DMS153 treated with DMSO at 0.1 percent for 48 hours (cell line): Measurements from ENCODE around the gene LRRC75B.
"Not testable (repeated sequence)": the region's sequence is repeated elsewhere in the genome, so short reads cannot be mapped to it uniquely, and the experiment has no call there.

Experiments used
- DNase-seq: peaks from one replicate; lab custom pipeline; 2025; ENCODE audit not compliant: unreplicated experiment; lab: John Stamatoyannopoulos, UW

The LRRC75B gene

GRCh38 chr22:24602847-24603769 lies 10.2 kb upstream of the LRRC75B start, which contains the start of gene GGT1:
TSS of gene GGT1 (plus strand) at chr22:24603193. CDS start at chr22:24611082, 7,889 bp downstream.
- not testable (repeated sequence) for DNase-seq

- DNase-seq: not testable (repeated sequence)
Observed at GRCh38 chr22:24602105-24602749, 9.4 kb upstream of the LRRC75B start.

- peak; percentile 11 for DNase-seq
Observed at GRCh38 chr22:24601217-24602104, 8.6 kb upstream of the LRRC75B start.

- not testable (repeated sequence) for DNase-seq
Observed at GRCh38 chr22:24599958-24600715, 7.3 kb upstream of the LRRC75B start.

- DNase-seq: no peak
Observed at GRCh38 chr22:24599514-24599913, 6.6 kb upstream of the LRRC75B start.

GRCh38 chr22:24597076-24597475 lies 4.2 kb upstream of the LRRC75B start:
- DNase-seq: not testable (repeated sequence)

GRCh38 chr22:24595863-24596262 lies 3.0 kb upstream of the LRRC75B start:
- DNase-seq: no peak

GRCh38 chr22:24595228-24595627 lies 2.4 kb upstream of the LRRC75B start:
- DNase-seq: no peak

- no peak for DNase-seq
Observed at GRCh38 chr22:24594569-24595120, 1.8 kb upstream of the LRRC75B start.

- no peak for DNase-seq
Observed at GRCh38 chr22:24593836-24594568, 1.1 kb upstream of the LRRC75B start.

GRCh38 chr22:24593559-24593835 lies 624 bp upstream of the LRRC75B start:
- DNase-seq: not testable (repeated sequence)

- DNase-seq: no peak
Observed at GRCh38 chr22:24592058-24592850, 619 bp downstream of the LRRC75B start.

- DNase-seq: no peak
Observed at GRCh38 chr22:24591286-24591830, 1.5 kb downstream of the LRRC75B start.

GRCh38 chr22:24590596-24591173 lies 2.2 kb downstream of the LRRC75B start:
- DNase-seq: no peak

- no peak for DNase-seq
Observed at GRCh38 chr22:24589518-24590030, 3.3 kb downstream of the LRRC75B start.

- no peak for DNase-seq
Observed at GRCh38 chr22:24588757-24589481, 4.0 kb downstream of the LRRC75B start.

GRCh38 chr22:24588381-24588756 lies 4.5 kb downstream of the LRRC75B start:
- DNase-seq: no peak
